Transverse colon (tissue), 4 donors: ENCODE measurements around the gene ANKS4B. TPM values are rescaled to one million over a fixed set of nuclear protein-coding genes. Genes with fewer than 3 reads are reported as not detected.
A peak's percentile ranks its signal among the peaks of the same experiment; 100 is the strongest.

Experiments used
- DNase-seq: peaks from one replicate; pipeline ENCODE4 v3.0.0-alpha.2; 2019
- H3K27ac ChIP-seq, 4 donors: fragments of 200-600 bp; sonication (generic); 2 replicates each; pipeline ENCODE4 v1.5.1; 2016 to 2018; ENCODE audit warnings: inconsistent platforms in 4 of 4
- H3K27me3 ChIP-seq: fragments of 200-600 bp; sonication (generic); 2 replicates; pipeline ENCODE4 v1.5.1; 2017; ENCODE audit warnings: inconsistent platforms
- H3K36me3 ChIP-seq, 4 donors: fragments of 200-600 bp; sonication (generic); 2 replicates each; pipeline ENCODE4 v1.5.1; 2017 to 2019; ENCODE audit warnings: inconsistent platforms in 4 of 4
- H3K4me1 ChIP-seq, 4 donors: fragments of 200-600 bp; sonication (generic); 2 replicates each; pipeline ENCODE4 v1.5.1; 2017 to 2020; ENCODE audit warnings: inconsistent platforms in 4 of 4
- H3K4me3 ChIP-seq, 4 donors: fragments of 200-600 bp; sonication (generic); 1 replicate in 1 of 4; 2 replicates in 3 of 4; pipeline versions ENCODE4 v1.5.1 to v1.6.1; 2017 to 2019; ENCODE audit warnings: inconsistent platforms in 4 of 4
- H3K9me3 ChIP-seq, 2 donors: fragments of 200-600 bp; sonication (generic); 2 replicates each; pipeline ENCODE4 v1.5.1; 2017 to 2019; ENCODE audit warnings: inconsistent platforms in 2 of 2
- EP300 ChIP-seq: sonication (generic); formaldehyde crosslinking; IDR thresholded peaks from one replicate; pipeline ENCODE4 v1.6.1; 2017; ENCODE audit warnings: antibody characterized with exemption, low read depth
- POLR2A ChIP-seq: fragments of 450-650 bp; IDR thresholded peaks from one replicate; pipeline ENCODE4 v1.6.1; 2016; ENCODE audit warnings: antibody characterized with exemption, mild to moderate bottlenecking, moderate library complexity
- POLR2AphosphoS5 ChIP-seq, 3 donors: sonication (generic); formaldehyde crosslinking; IDR thresholded peaks; one replicate each; pipeline ENCODE4 v1.6.1; 2016; ENCODE audit warnings: antibody characterized with exemption in 3 of 3
- WGBS, 2 donors: methylation state at CpG; one replicate each; pipeline ENCODE4 v1.1.5; 2018; ENCODE audit warnings: low coverage in 1 of 2; 5-methylcytosine and 5-hydroxymethylcytosine counted together
- in situ Hi-C, 4 donors: fragments of 200-750 bp; cut with MboI; loops; one replicate each; pipeline versions ENCODE4 v1.15.0 to v1.15.1; 2017; ENCODE audit warnings: low sequenced_read_pairs in 3 of 4, low pct_ligation_motif_present in 1 of 4, low pct_unique_long_range_greater_than_20kb in 1 of 4
- intact Hi-C: fragments of 100-400 bp; cut with DNase I; formaldehyde crosslinking; loops from one replicate; pipeline ENCODE4 v1.15.1; 2023; ENCODE audit warnings: low total_unique reads
- total RNA-seq, 4 donors: library from RNA; depleted of rRNA; stranded (reverse); fragments of >200 nt; gene quantifications; one replicate each; pipeline ENCODE4 v1.1.0, GENCODE V29; 2016
- TF ChIP-seq, protein P1 (sequence below), 5 experiments: fragments of 200-600 bp in 3 of 5; fragments of 450-650 bp in 2 of 5; sonication (generic) in 3 of 5; IDR thresholded peaks; 1 replicate in 2 of 5; 2 replicates in 3 of 5; pipeline ENCODE4 v1.5.1; 2016 to 2017; ENCODE audit warnings: antibody characterized with exemption in 5 of 5, inconsistent platforms in 3 of 5, mild to moderate bottlenecking in 2 of 5, moderate library complexity in 1 of 5

Gene ANKS4B
- total RNA-seq, 4 donors from 2014 or later: 27.7 to 70.2 (median 41.4) TPM

DNA sequence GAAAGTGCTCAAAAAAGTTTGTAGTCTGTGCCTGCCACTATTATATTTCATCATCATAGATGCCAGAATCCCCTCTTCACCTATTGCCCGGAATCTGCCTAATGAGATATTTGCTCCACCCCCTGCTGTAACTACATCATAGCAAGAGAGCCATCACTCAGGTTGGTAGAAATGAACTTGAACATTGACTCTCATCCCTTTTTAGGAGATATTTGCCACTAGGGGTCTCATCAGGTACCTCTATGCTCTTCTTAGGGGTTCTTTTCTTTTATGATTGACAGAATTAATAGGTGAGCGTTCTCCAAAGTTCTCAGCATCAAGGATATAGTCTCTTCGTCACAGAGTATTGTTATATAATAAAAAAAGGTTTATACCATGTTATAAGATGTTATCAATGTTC is 20.0 kb downstream of the ANKS4B start:
- TF ChIP-seq, protein P1, sequence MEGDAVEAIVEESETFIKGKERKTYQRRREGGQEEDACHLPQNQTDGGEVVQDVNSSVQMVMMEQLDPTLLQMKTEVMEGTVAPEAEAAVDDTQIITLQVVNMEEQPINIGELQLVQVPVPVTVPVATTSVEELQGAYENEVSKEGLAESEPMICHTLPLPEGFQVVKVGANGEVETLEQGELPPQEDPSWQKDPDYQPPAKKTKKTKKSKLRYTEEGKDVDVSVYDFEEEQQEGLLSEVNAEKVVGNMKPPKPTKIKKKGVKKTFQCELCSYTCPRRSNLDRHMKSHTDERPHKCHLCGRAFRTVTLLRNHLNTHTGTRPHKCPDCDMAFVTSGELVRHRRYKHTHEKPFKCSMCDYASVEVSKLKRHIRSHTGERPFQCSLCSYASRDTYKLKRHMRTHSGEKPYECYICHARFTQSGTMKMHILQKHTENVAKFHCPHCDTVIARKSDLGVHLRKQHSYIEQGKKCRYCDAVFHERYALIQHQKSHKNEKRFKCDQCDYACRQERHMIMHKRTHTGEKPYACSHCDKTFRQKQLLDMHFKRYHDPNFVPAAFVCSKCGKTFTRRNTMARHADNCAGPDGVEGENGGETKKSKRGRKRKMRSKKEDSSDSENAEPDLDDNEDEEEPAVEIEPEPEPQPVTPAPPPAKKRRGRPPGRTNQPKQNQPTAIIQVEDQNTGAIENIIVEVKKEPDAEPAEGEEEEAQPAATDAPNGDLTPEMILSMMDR (IDR thresholded peaks at IDR 0.05): no peak
- no peak for TF ChIP-seq EP300
- TF ChIP-seq POLR2AphosphoS5 (IDR thresholded peaks at IDR 0.05): no peak
- no peak for TF ChIP-seq POLR2A
- no peak overlapping the region for H3K4me3 ChIP-seq
- no peaks in the 10 kb centered on the region for H3K9me3 ChIP-seq
- no peak overlapping the region for H3K27ac ChIP-seq
- no peaks in the 10 kb centered on the region for H3K36me3 ChIP-seq
- no peaks in the 10 kb centered on the region for H3K4me1 ChIP-seq
- DNase-seq: no peak
- in situ Hi-C loops: no loop called here
- intact Hi-C loops: no loop called here
- no peaks in the 10 kb centered on the region for H3K27me3 ChIP-seq
- 72 to 95% methylated on average over 3 of the region's 3 CpGs for WGBS, 2 donors

DNA sequence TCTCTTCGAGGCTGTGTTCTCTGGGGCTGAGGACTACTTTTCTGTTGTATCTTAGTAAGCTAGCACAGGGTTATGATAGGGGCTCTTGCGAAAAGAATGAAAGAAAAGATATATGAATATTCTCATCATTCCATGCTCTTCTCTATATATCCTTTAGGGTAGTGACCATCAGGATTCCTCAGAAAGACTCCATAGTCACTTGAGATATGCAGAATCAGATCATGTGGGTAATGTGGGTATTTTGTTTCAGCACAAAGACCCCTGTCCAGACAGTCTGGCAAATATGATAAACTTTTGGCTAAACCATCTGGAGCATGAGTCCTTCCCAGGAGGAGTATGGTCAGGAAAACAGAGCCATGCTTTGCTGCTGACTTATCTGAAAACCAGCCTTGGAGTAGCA is 23.1 kb downstream of the ANKS4B start:
- intact Hi-C loops (no loop called here), in situ Hi-C loops (no loop called here)
- no peak for TF ChIP-seq EP300
- TF ChIP-seq, protein P1 (IDR thresholded peaks at IDR 0.05): no peak
- TF ChIP-seq POLR2A: no peak
- no peak for TF ChIP-seq POLR2AphosphoS5 (IDR thresholded peaks at IDR 0.05)
- no peak for DNase-seq
- no peaks in the 10 kb centered on the region for H3K9me3 ChIP-seq
- no peak overlapping the region for H3K27ac ChIP-seq
- H3K36me3 ChIP-seq: no peaks in the 10 kb centered on the region
- H3K4me3 ChIP-seq: no peak overlapping the region
- 82 to 100% methylated on average over 1 to 2 of the region's 2 CpGs for WGBS, 2 donors
- no peaks in the 10 kb centered on the region for H3K27me3 ChIP-seq
- H3K4me1 ChIP-seq: peaks cover 3 to 15% (median 8%) of the 10 kb centered on the region in 4 donors

DNA sequence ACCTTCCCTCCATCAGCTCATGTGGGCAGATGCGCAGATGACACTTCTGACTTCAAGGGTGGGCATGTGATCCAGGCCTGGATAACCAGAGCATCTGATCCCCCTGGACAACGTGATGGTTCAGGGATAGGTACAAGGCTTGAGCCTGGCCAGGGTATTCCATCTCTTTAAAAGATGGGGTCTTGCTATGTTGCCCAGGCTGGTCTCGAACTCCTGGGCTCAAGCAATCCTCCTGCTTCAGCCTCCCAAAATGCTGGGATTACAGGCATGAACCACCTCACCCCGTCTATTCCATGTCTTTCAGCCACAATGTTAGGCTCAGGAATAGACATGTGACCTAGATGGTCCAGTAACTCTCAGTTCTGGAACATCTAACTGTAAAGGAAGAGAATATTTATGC is 23.8 kb downstream of the ANKS4B start:
- WGBS, 2 donors: 74 to 100% methylated on average over 2 to 4 of the region's 4 CpGs
- Histone ChIP-seq H3K9me3 (no peaks in the 10 kb centered on the region), H3K36me3 (no peaks in the 10 kb centered on the region), H3K4me3 (no peak overlapping the region), H3K27ac (no peak overlapping the region), H3K4me1 (peaks cover 4 to 22% (median 13%) of the 10 kb centered on the region in 4 donors), H3K27me3 (no peaks in the 10 kb centered on the region)
- no peak for DNase-seq
- in situ Hi-C loops (no loop called here), intact Hi-C loops (no loop called here)
- no peak for TF ChIP-seq POLR2AphosphoS5 (IDR thresholded peaks at IDR 0.05)
- TF ChIP-seq, protein P1 (IDR thresholded peaks at IDR 0.05): no peak
- no peak for TF ChIP-seq EP300
- no peak for TF ChIP-seq POLR2A

DNA sequence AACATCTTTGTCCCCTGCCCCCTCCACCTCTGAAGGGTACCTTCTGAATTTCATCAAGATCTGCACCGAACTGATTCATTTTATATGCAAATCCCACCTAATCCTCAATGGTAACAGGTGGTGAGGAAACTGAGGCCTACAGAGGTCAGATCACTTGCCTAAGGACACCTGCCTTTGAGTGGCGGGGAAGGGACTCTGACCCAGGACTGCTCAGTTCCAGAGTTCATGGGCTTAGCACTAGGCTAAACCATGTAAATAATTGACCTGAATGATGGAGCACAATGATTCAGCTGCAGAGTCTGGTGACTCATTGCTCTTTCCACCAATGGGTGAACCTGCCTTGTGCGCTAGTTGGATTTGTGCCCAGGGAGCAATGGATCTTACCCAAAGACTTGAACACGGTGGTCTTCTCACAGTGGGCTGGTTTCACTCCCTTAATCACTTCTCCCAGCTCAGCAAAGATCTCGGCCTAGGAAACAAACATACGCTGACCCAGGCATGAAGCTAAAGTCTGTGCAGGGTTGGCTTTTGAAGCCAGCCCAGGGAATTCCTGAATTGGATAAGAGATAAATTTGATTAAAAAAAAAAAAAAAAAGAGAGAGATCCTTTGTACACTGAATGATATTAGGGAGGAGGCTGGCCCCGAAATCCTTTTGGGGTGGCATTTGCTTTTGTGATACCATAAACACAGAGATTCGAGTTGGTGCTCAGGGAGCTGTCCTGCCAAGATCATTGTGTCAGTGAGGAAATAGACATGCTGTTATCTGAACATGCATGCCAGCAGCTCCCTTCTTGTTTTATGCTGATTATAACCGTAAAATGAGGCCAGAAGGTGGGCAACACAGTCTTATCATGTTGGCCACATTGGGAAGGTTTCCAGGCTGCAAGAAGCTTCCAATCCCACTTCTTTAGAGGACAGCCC is 27.6 kb downstream of the ANKS4B start:
- in situ Hi-C loops: loop anchor here in 1 of 4 donors (10.0 kb wide), 1 partner anchor 76 kb away; no protein-coding TSS in a partner anchor
- intact Hi-C loops: loop anchor here (10.0 kb wide), 1 partner anchor 56 kb away; no protein-coding TSS in a partner anchor
- H3K36me3 ChIP-seq: no peaks in the 10 kb centered on the region
- no peak overlapping the region for H3K4me3 ChIP-seq
- H3K27me3 ChIP-seq: no peaks in the 10 kb centered on the region
- 43% methylated on average over 3 to 9 of the region's 9 CpGs for WGBS, 2 donors
- no peaks in the 10 kb centered on the region for H3K9me3 ChIP-seq
- TF ChIP-seq, protein P1 (IDR thresholded peaks at IDR 0.05): no peak
- TF ChIP-seq POLR2AphosphoS5 (IDR thresholded peaks at IDR 0.05): peak in 2 of 3 donors; percentile 54 to 70
- H3K4me1 ChIP-seq: peaks cover 9 to 46% (median 27%) of the 10 kb centered on the region in 4 donors
- peak overlapping the region; percentile 51 to 68 (median 62) for H3K27ac ChIP-seq
- DNase-seq: peak; percentile 84
